MCF 10A (cell line): ENCODE measurements around the gene MOB3A. TPM values are rescaled to one million over a fixed set of nuclear protein-coding genes. Genes with fewer than 3 reads are reported as not detected.

ENCODE experiments used
- BruUV-seq: library from RNA; stranded (reverse); fragments of 400-500 nt; replicated peaks from 2 replicates; lab custom pipeline; 2021; lab: Mats Ljungman, UMichigan
- CTCF ChIA-PET: fragments of 300-600 bp; sonication (Branson Sonifier 250); formaldehyde crosslinking; extraction: SDS; loops from one replicate; lab custom pipeline; 2021; ENCODE audit warnings: antibody characterized with exemption, inconsistent platforms; lab: Yijun Ruan, JAX
- POLR2A ChIA-PET: fragments of 300-600, 350-650 bp; sonication (Branson Sonifier 250); formaldehyde crosslinking; extraction: SDS; loops from one replicate; lab custom pipeline; 2020; ENCODE audit warnings: antibody characterized with exemption, inconsistent platforms; lab: Yijun Ruan, JAX
- DNase-seq: peaks from one replicate; pipeline ENCODE4 v3.0.0-alpha.2; 2018; ENCODE audit not compliant: unreplicated experiment
- H3K27ac Mint-ChIP-seq: one replicate; pipeline ENCODE4 v1.8.0; 2022; ENCODE audit warnings: mild to moderate bottlenecking, low read depth, mixed read lengths; ENCODE audit not compliant: unreplicated experiment
- H3K27me3 Mint-ChIP-seq: one replicate; pipeline ENCODE4 v1.8.0; 2022; ENCODE audit warnings: mixed read lengths; ENCODE audit not compliant: insufficient read depth, unreplicated experiment
- H3K36me3 Mint-ChIP-seq: one replicate; pipeline ENCODE4 v1.8.0; 2022; ENCODE audit warnings: mild to moderate bottlenecking, moderate library complexity, mixed read lengths; ENCODE audit not compliant: insufficient read depth, unreplicated experiment
- H3K4me1 Mint-ChIP-seq: one replicate; pipeline ENCODE4 v1.8.0; 2022; ENCODE audit warnings: mixed read lengths; ENCODE audit not compliant: insufficient read depth, unreplicated experiment
- H3K4me3 Mint-ChIP-seq: one replicate; pipeline ENCODE4 v1.8.0; 2022; ENCODE audit warnings: mild to moderate bottlenecking, moderate library complexity, mixed read lengths; ENCODE audit not compliant: unreplicated experiment
- H3K9me3 Mint-ChIP-seq: one replicate; pipeline ENCODE4 v1.8.0; 2022; ENCODE audit warnings: mixed read lengths; ENCODE audit not compliant: unreplicated experiment
- CTCF ChIP-seq: fragments of 200-600 bp; IDR thresholded peaks from one replicate; pipeline ENCODE4 v1.8.0; 2022; ENCODE audit warnings: antibody characterized with exemption, mild to moderate bottlenecking; ENCODE audit not compliant: unreplicated experiment
- intact Hi-C: fragments of 100-400 bp; cut with micrococcal nuclease; formaldehyde crosslinking; loops from 2 replicates; pipeline ENCODE4 v1.14.1; 2022
- total RNA-seq: library from RNA; stranded (reverse); gene quantifications from 2 replicates; pipeline ENCODE4 v1.2.3, GENCODE V29; 2022

MOB3A gene
- total RNA-seq, 1 experiment from 2014 or later, result 40.9 TPM

DNA sequence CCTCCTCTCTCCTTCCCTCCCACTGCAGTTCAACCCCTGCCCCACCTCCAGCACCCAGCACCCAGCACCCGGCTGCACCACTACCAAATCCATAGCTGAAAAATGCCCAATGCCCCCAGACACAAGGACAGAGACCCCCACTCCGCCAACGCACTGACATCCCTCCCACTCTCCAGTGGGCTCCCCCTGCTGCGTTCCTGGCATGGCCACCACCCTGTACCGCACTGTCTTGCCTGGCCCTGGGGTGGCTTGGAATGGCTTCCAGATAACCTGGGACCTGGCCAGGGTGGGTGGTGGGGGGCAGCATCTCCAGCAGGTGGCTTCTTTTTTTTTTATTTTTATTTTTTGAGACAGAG lies 39.3 kb downstream of the MOB3A start:
- DNase-seq, result no peak
- Mint-ChIP-seq H3K27ac (peak overlapping the region; percentile 91), H3K27me3 (no peaks in the 10 kb centered on the region), H3K9me3 (no peaks in the 10 kb centered on the region), H3K4me3 (peak overlapping the region; percentile 62), H3K36me3 (peaks cover under 1% of the 10 kb centered on the region), H3K4me1 (peaks cover 15% of the 10 kb centered on the region)
- CTCF ChIA-PET, result interaction anchor here (0.6 kb wide), 1 partner anchor 8 kb away, joined by 3 read pairs; no protein-coding TSS in a partner anchor
- intact Hi-C loops, result no loop called here
- no TSS peak for BruUV-seq
- POLR2A ChIA-PET, result interaction anchor here (1.0 to 1.1 kb wide), 2 partner anchors 24 to 39 kb away, joined by 3 to 4 read pairs; partner anchors contain the start of gene MOB3A
- no peak for TF ChIP-seq CTCF

DNA sequence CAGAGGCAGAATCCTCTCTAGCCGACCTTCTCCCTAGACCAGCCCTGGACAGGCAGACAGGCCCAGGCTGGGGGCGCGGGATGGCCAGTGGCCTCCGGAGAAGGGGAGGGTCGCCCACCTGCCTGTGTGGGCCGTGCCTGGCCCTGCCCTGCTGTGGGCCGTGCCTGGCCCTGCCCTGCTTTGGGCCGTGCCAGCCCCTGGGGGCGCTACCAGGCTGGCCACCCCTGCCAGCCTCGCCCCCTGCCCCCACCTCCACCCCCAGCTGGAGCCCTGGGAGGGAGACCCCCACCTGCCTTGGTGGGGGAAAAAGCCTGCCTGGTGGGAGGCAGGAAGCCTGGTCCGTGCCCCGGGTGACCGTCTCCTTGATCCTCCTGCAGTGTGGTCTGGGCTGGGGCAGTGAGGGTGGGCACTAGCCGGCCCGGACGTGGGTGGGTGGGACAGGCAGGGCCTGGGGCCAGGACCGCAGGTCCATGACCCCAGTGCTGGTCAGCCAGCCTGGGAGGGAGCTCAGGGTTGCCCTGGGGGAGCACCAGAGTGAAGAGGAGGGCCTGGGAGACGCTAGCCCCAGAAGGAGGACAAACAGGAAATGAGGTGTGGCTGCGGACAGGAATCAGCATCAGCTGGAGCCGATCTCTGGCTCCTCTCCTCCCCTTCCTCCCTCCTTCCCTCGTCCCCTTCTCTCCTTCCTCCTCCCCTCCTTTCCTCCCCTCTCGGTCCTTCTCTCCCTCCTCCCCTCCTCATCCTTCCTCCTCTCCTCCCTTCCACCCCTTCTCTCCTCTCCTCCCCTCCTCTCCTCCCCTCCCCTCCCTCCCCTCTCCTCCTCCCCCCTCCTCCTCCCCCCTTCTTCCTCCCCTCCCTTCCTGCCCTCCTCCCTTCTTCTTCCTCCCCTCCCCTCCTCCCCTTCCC lies 39.9 kb downstream of the MOB3A start:
- no peak for TF ChIP-seq CTCF
- H3K4me1 Mint-ChIP-seq, result peaks cover 19% of the 10 kb centered on the region
- ChIA-PET CTCF (interaction anchor here (0.6 kb wide), 1 partner anchor 8 kb away, joined by 3 read pairs; no protein-coding TSS in a partner anchor), POLR2A (interaction anchor here (1.0 to 1.1 kb wide), 2 partner anchors 23 to 40 kb away, joined by 3 to 4 read pairs; partner anchors contain the start of gene MOB3A)
- no peaks in the 10 kb centered on the region for H3K9me3 Mint-ChIP-seq
- no peaks in the 10 kb centered on the region for H3K27me3 Mint-ChIP-seq
- intact Hi-C loops, result no loop called here
- BruUV-seq, result no TSS peak
- H3K36me3 Mint-ChIP-seq, result peaks cover 6% of the 10 kb centered on the region
- DNase-seq, result peak; percentile 84
- H3K27ac Mint-ChIP-seq, result peak overlapping the region; percentile 91
- peak overlapping the region; percentile 62 for H3K4me3 Mint-ChIP-seq

DNA sequence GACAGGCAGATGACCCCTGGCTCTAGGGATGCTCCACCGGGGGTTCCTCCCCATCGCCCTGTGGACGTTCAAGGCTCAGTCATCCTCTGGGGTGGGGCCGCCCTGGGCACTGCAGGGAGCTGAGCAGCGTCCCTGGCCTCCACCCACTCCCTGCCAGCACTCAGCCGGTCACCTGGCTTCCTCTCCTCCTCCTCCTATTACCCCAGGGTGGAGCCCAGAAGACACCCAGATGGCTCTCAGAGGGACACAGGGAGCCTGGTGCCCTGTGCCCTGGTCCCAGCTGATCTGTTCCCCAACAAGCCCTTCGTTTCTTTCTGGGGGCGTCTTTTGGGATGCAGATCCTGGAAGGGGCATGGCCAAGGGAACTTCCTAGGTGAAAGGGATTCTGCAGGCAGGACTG lies 41.4 kb downstream of the MOB3A start:
- Mint-ChIP-seq H3K27ac (peak overlapping the region; percentile 91), H3K36me3 (peaks cover 17% of the 10 kb centered on the region), H3K4me3 (peak overlapping the region; percentile 19), H3K9me3 (no peaks in the 10 kb centered on the region), H3K4me1 (peaks cover 12% of the 10 kb centered on the region), H3K27me3 (no peaks in the 10 kb centered on the region)
- DNase-seq, result peak; percentile 56
- BruUV-seq, result no TSS peak
- POLR2A ChIA-PET, result interaction anchor here (0.7 to 4.5 kb wide), 3 partner anchors 13 to 281 kb away, joined by 3 to 27 read pairs (median 3); no protein-coding TSS in a partner anchor
- no peak for TF ChIP-seq CTCF
- CTCF ChIA-PET, result interaction anchor here (1.2 kb wide), 1 partner anchor 35 kb away, joined by 5 read pairs; no protein-coding TSS in a partner anchor
- intact Hi-C loops, result no loop called here
